H7 (cell line): ENCODE data around the gene GLT8D2. TPM values are rescaled to one million over a fixed set of nuclear protein-coding genes. Genes with fewer than 3 reads are reported as not detected.
A peak's percentile ranks its signal among the peaks of the same experiment; 100 is the strongest.

Experiments
- DNase-seq: peaks from one replicate; pipeline ENCODE4 v3.0.0; 2012
- H3K27me3 ChIP-seq: 2 replicates; pipeline ENCODE4 v1.6.0; 2011; ENCODE audit warnings: mild to moderate bottlenecking, low read length; ENCODE audit not compliant: control insufficient read depth, insufficient read depth
- H3K36me3 ChIP-seq: replicated peaks from 2 replicates; pipeline ENCODE4 v1.5.1; 2011; ENCODE audit warnings: low read length; ENCODE audit not compliant: control insufficient read depth, insufficient read depth
- H3K4me3 ChIP-seq: 2 replicates; pipeline ENCODE4 v1.5.1; 2011; ENCODE audit warnings: low read depth, mild to moderate bottlenecking, control low read depth, low read length, moderate library complexity; ENCODE audit not compliant: insufficient read depth
- total RNA-seq: library from RNA; depleted of rRNA; stranded (reverse); fragments of >200 nt; shearing (Covaris generic); gene quantifications from 2 replicates; pipeline ENCODE4 v1.2.3, GENCODE V29; 2014

The GLT8D2 gene
- total RNA-seq, 1 experiment from 2014 or later = 1.7 TPM

GRCh38 chr12:104060791-104061190 is 10.8 kb upstream of the GLT8D2 start:
- H3K4me3 ChIP-seq = no peak overlapping the region
- peaks cover 6% of the 10 kb centered on the region; the same call in 1 of the 2 replicates for H3K27me3 ChIP-seq

GRCh38 chr12:104059963-104060362 is 10.0 kb upstream of the GLT8D2 start:
- no peaks in the 10 kb centered on the region; the same call in 1 of the 2 replicates for H3K27me3 ChIP-seq
- no peak for DNase-seq
- H3K36me3 ChIP-seq = no peaks in the 10 kb centered on the region
- H3K4me3 ChIP-seq = no peak overlapping the region

More at GRCh38 chr12:104060791-104061190, 10.8 kb upstream of the GLT8D2 start:
- H3K36me3 ChIP-seq = no peaks in the 10 kb centered on the region
- DNase-seq = no peak

- H3K4me3 ChIP-seq = no peak overlapping the region
- H3K27me3 ChIP-seq = no peaks in the 10 kb centered on the region
- no peak for DNase-seq
- no peaks in the 10 kb centered on the region for H3K36me3 ChIP-seq
These were observed 8.8 kb upstream of the GLT8D2 start for GRCh38 chr12:104058802-104059201.

GRCh38 chr12:104057771-104058197 is 7.8 kb upstream of the GLT8D2 start:
- DNase-seq = peak; percentile 52

GRCh38 chr12:104056419-104056972 is 6.5 kb upstream of the GLT8D2 start:
- Histone ChIP-seq H3K27me3 (no peaks in the 10 kb centered on the region; the same call in 1 of the 2 replicates), H3K4me3 (no peak overlapping the region)
- DNase-seq = no peak

More at GRCh38 chr12:104057771-104058197, 7.8 kb upstream of the GLT8D2 start:
- no peaks in the 10 kb centered on the region for H3K27me3 ChIP-seq
- no peak overlapping the region for H3K4me3 ChIP-seq
- H3K36me3 ChIP-seq = no peaks in the 10 kb centered on the region

GRCh38 chr12:104055686-104056388 is 5.8 kb upstream of the GLT8D2 start:
- H3K36me3 ChIP-seq = no peaks in the 10 kb centered on the region
- no peaks in the 10 kb centered on the region; the same call in 1 of the 2 replicates for H3K27me3 ChIP-seq
- DNase-seq = no peak
- no peak overlapping the region for H3K4me3 ChIP-seq

More at GRCh38 chr12:104056419-104056972, 6.5 kb upstream of the GLT8D2 start:
- no peaks in the 10 kb centered on the region for H3K36me3 ChIP-seq

- H3K4me3 ChIP-seq = no peak overlapping the region
- peak; percentile 51 for DNase-seq
These were observed 4.8 kb upstream of the GLT8D2 start for GRCh38 chr12:104054681-104055346.

GRCh38 chr12:104050436-104050835 is 449 bp upstream of the GLT8D2 start:
- Histone ChIP-seq H3K4me3 (no peak overlapping the region), H3K36me3 (no peaks in the 10 kb centered on the region), H3K27me3 (peaks cover 2% of the 10 kb centered on the region; the same call in 1 of the 2 replicates)
- DNase-seq = no peak

More at GRCh38 chr12:104054681-104055346, 4.8 kb upstream of the GLT8D2 start:
- Histone ChIP-seq H3K27me3 (peaks cover under 1% of the 10 kb centered on the region; the same call in 1 of the 2 replicates), H3K36me3 (no peaks in the 10 kb centered on the region)

GRCh38 chr12:104049278-104049902 is 597 bp downstream of the GLT8D2 start:
- peaks cover 2% of the 10 kb centered on the region; the same call in 1 of the 2 replicates for H3K27me3 ChIP-seq
- peak overlapping the region; percentile 48 for H3K4me3 ChIP-seq
- H3K36me3 ChIP-seq = no peaks in the 10 kb centered on the region
- DNase-seq = no peak

- no peaks in the 10 kb centered on the region for H3K36me3 ChIP-seq
- peaks cover 2% of the 10 kb centered on the region; the same call in 1 of the 2 replicates for H3K27me3 ChIP-seq
- no peak for DNase-seq
- no peak overlapping the region for H3K4me3 ChIP-seq
These were observed 1.2 kb downstream of the GLT8D2 start for GRCh38 chr12:104048811-104049210.

- DNase-seq = no peak
- no peak overlapping the region for H3K4me3 ChIP-seq
- H3K36me3 ChIP-seq = no peaks in the 10 kb centered on the region
- H3K27me3 ChIP-seq = peaks cover 2% of the 10 kb centered on the region; the same call in 1 of the 2 replicates
These were observed 1.8 kb downstream of the GLT8D2 start for GRCh38 chr12:104048162-104048561.

- no peak overlapping the region for H3K4me3 ChIP-seq
- no peak for DNase-seq
- H3K36me3 ChIP-seq = no peaks in the 10 kb centered on the region
- H3K27me3 ChIP-seq = peaks cover 2% of the 10 kb centered on the region; the same call in 1 of the 2 replicates
These were observed 3.7 kb downstream of the GLT8D2 start for GRCh38 chr12:104046306-104046705.

GRCh38 chr12:104044158-104044557 is 5.8 kb downstream of the GLT8D2 start:
- no peak for DNase-seq

GRCh38 chr12:104042580-104042979 is 7.4 kb downstream of the GLT8D2 start:
- no peak overlapping the region for H3K4me3 ChIP-seq
- H3K36me3 ChIP-seq = no peaks in the 10 kb centered on the region
- no peaks in the 10 kb centered on the region for H3K27me3 ChIP-seq
- no peak for DNase-seq

More at GRCh38 chr12:104044158-104044557, 5.8 kb downstream of the GLT8D2 start:
- Histone ChIP-seq H3K36me3 (no peaks in the 10 kb centered on the region), H3K27me3 (no peaks in the 10 kb centered on the region; the same call in 1 of the 2 replicates), H3K4me3 (no peak overlapping the region)
